SU-DHL-6 (cell line): ENCODE measurements around the gene N4BP2.

Experiments
- CTCF ChIP-seq: fragments of 200-600 bp; sonication (generic); IDR thresholded peaks from one replicate; pipeline ENCODE4 v1.5.1; 2017; ENCODE audit warnings: antibody characterized with exemption, mild to moderate bottlenecking, low read length, moderate library complexity; ENCODE audit not compliant: insufficient read depth, poor library complexity, severe bottlenecking
- EZH2phosphoT487 ChIP-seq: fragments of 200-600 bp; sonication (generic), shearing (Covaris generic); conservative IDR thresholded peaks from 2 replicates; pipeline ENCODE4 v1.6.1; 2018; ENCODE audit warnings: mild to moderate bottlenecking, antibody characterized with exemption, low read length, moderate library complexity, mixed read lengths

DNA sequence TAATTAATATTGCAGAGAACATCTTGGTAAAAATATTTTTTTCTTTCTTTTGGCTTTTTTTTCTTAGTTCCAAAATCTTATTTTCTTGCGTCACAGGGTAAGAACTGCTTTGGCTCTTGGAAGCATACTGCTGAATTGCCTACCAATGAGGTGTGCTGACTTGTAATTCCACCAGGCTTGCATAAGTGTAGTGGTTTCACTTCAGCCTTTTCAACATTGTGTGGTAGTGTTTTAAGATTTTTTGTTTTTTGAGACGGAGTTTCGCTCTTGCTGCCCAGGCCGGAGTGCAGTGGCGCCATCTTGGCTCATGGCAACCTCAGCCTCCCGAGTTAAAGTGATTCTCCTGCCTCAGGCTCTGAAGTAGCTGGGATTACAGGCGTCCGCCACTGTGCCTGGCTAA is 42.4 kb downstream of the N4BP2 start:
- TF ChIP-seq CTCF (no peak), EZH2phosphoT487 (no peak)
